ENCODE results near the gene SH3BP4. TPM values are rescaled to one million over a fixed set of nuclear protein-coding genes. Genes with fewer than 3 reads are reported as not detected.

The SH3BP4 gene
- total and polyA plus RNA-seq, 8 donors, result 24.1 to 35.0 (median 28.6) TPM

- DNase-seq (no peak), ATAC-seq (no peak)
- no peak for TF ChIP-seq CTCF (IDR thresholded peaks at IDR 0.05)
- H3K36me3 ChIP-seq, result no peaks in the 10 kb centered on the region
- no peaks in the 10 kb centered on the region for H3K9me3 ChIP-seq
- peak overlapping the region in 1 of 2 donors; percentile 65 for H3K27ac ChIP-seq
- intact Hi-C loops (cut with DNase I), result no loop called here
- peaks cover 11 to 26% of the 10 kb centered on the region in 2 donors for H3K4me1 ChIP-seq
- no peak overlapping the region for H3K4me3 ChIP-seq
- peaks cover 0 to 47% of the 10 kb centered on the region in 2 donors for H3K27me3 ChIP-seq
These were observed 1.4 kb upstream of the SH3BP4 start for GRCh38 chr2:234950435-234950729.

GRCh38 chr2:234950730-234951663, 820 bp upstream of the SH3BP4 start:
- TF ChIP-seq CTCF (IDR thresholded peaks at IDR 0.05), result no peak
- H3K4me3 ChIP-seq, result peak overlapping the region; percentile 59 to 61
- intact Hi-C loops (cut with DNase I), result no loop called here

GRCh38 chr2:234952270-234953115, 676 bp downstream of the SH3BP4 start:
- Histone ChIP-seq H3K9me3 (no peaks in the 10 kb centered on the region), H3K4me1 (peaks cover 11 to 32% of the 10 kb centered on the region in 2 donors), H3K27me3 (peaks cover 0 to 47% of the 10 kb centered on the region in 2 donors), H3K27ac (peak overlapping the region; percentile 76 to 81), H3K4me3 (peak overlapping the region; percentile 62 to 67), H3K36me3 (no peaks in the 10 kb centered on the region)
- DNase-seq (peak in 1 of 4 donors; percentile 83), ATAC-seq (peak; percentile 8)
- no peak for TF ChIP-seq CTCF (IDR thresholded peaks at IDR 0.05)
- intact Hi-C loops (cut with DNase I), result no loop called here

More at GRCh38 chr2:234950730-234951663, 820 bp upstream of the SH3BP4 start:
- ATAC-seq, result peak; percentile 45
- DNase-seq, result no peak
- Histone ChIP-seq H3K4me1 (peaks cover 11 to 26% of the 10 kb centered on the region in 2 donors), H3K27me3 (peaks cover 0 to 47% of the 10 kb centered on the region in 2 donors), H3K36me3 (no peaks in the 10 kb centered on the region), H3K27ac (peak overlapping the region; percentile 61 to 65), H3K9me3 (no peaks in the 10 kb centered on the region)

GRCh38 chr2:234953116-234954031, 1.6 kb downstream of the SH3BP4 start:
- DNase-seq (no peak), ATAC-seq (no peak)
- TF ChIP-seq CTCF (IDR thresholded peaks at IDR 0.05), result no peak
- Histone ChIP-seq H3K27ac (peak overlapping the region; percentile 76 to 81), H3K27me3 (peaks cover 0 to 47% of the 10 kb centered on the region in 2 donors), H3K4me1 (peaks cover 11 to 34% of the 10 kb centered on the region in 2 donors), H3K36me3 (no peaks in the 10 kb centered on the region), H3K4me3 (peak overlapping the region; percentile 62 to 67), H3K9me3 (no peaks in the 10 kb centered on the region)
- intact Hi-C loops (cut with DNase I), result no loop called here
